ENCODE measurements around the gene PHLDB3.

- TF ChIP-seq CTCF (conservative IDR thresholded peaks at IDR 0.05; ENCODE audit: low read depth, low read length) = no peak
- no peak for TF ChIP-seq EZH2 (IDR thresholded peaks at IDR 0.05; ENCODE audit: borderline replicate concordance, low read depth, low read length, poor library complexity, severe bottlenecking)
Observed at GRCh38 chr19:43439709-43440063, 64.9 kb downstream of the PHLDB3 start.

Measured in A673 (cell line).